OCI-LY1 (cell line): Measurements from ENCODE around the gene EML6.

ENCODE experiments used
- EZH2 ChIP-seq: fragments of 200-600 bp; sonication (generic), shearing (Covaris generic); IDR thresholded peaks from 2 replicates; pipeline ENCODE4 v1.8.0; 2017; ENCODE audit warnings: borderline replicate concordance, mixed run types, mild to moderate bottlenecking, antibody characterized with exemption, low read length, moderate library complexity, mixed read lengths
- TF ChIP-seq, protein P1 (sequence below): fragments of 200-600 bp; sonication (generic), shearing (Covaris generic); IDR thresholded peaks from 2 replicates; pipeline ENCODE4 v1.5.1; 2017; ENCODE audit warnings: mild to moderate bottlenecking, antibody characterized with exemption, low read length, moderate library complexity, mixed read lengths

DNA sequence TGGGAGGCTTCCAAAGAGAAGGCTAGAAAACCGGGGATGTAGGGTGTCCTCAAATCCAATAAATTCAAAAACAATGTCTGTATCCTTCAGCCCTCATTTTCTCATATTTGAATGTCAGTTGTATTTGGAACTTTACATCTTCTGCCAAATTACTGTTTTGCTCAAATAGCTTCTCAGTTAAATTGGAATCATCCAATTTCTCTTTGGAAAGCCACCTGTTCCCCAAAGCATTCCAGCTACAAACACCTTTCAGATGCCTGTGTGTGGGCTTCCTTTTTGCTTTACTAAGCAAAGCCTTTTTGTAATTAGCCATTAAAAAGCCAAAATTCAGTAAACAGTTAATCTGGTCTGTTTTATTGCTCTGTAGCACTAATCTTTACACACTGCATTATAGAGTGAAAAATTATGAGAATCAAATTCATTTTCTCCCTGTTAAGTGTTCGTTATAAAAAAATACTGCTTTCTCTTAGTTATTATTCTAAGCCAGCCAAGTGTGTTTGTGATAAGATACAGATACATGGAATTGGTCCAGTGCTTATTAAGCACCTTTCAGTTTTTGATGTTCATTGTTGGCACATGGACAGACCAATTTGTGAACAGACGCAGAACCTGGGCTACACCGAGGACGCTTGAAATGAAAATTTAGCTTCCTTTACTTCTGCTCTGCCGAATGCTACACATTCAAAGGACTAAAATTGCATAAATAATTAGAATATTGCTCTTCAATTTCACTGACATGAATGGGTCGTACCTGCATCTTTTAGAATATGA is 175.2 kb downstream of the EML6 start:
- TF ChIP-seq, protein P1, sequence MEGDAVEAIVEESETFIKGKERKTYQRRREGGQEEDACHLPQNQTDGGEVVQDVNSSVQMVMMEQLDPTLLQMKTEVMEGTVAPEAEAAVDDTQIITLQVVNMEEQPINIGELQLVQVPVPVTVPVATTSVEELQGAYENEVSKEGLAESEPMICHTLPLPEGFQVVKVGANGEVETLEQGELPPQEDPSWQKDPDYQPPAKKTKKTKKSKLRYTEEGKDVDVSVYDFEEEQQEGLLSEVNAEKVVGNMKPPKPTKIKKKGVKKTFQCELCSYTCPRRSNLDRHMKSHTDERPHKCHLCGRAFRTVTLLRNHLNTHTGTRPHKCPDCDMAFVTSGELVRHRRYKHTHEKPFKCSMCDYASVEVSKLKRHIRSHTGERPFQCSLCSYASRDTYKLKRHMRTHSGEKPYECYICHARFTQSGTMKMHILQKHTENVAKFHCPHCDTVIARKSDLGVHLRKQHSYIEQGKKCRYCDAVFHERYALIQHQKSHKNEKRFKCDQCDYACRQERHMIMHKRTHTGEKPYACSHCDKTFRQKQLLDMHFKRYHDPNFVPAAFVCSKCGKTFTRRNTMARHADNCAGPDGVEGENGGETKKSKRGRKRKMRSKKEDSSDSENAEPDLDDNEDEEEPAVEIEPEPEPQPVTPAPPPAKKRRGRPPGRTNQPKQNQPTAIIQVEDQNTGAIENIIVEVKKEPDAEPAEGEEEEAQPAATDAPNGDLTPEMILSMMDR: no peak
- no peak for TF ChIP-seq EZH2
